A673 (cell line): ENCODE results near the gene CCSER1. TPM values are rescaled to one million over a fixed set of nuclear protein-coding genes. Genes with fewer than 3 reads are reported as not detected.

Source experiments
- BruUV-seq: library from RNA; stranded (reverse); fragments of 400-500 nt; replicated peaks from 2 replicates; lab custom pipeline; 2021; lab: Mats Ljungman, UMichigan
- CTCF ChIA-PET: fragments of 300-600 bp; sonication (Branson Sonifier 250); formaldehyde crosslinking; loops from one replicate; lab custom pipeline; 2022; ENCODE audit warnings: antibody characterized with exemption; lab: Charles Lee
- POLR2A ChIA-PET: fragments of 300-600 bp; sonication (Branson Sonifier 250); formaldehyde crosslinking; loops from one replicate; lab custom pipeline; 2022; ENCODE audit warnings: antibody characterized with exemption; ENCODE audit not compliant: low non-redundant PET; lab: Charles Lee
- DNase-seq: peaks from one replicate; pipeline ENCODE4 v3.0.0-alpha.2; 2015; ENCODE audit warnings: low spot score
- H3K27ac ChIP-seq: fragments of 200-600 bp; sonication (generic); 2 replicates; pipeline ENCODE4 v1.5.1; 2016; ENCODE audit warnings: mixed run types, low read depth, mild to moderate bottlenecking, mixed read lengths, antibody characterized with exemption, low read length; ENCODE audit not compliant: poor library complexity, severe bottlenecking
- H3K27me3 ChIP-seq: fragments of 200-600 bp; sonication (generic); replicated peaks from 2 replicates; pipeline ENCODE4 v1.6.1; 2017; ENCODE audit warnings: mixed run types, low read depth, mild to moderate bottlenecking, mixed read lengths, antibody characterized with exemption, low read length; ENCODE audit not compliant: insufficient read depth, poor library complexity
- H3K36me3 ChIP-seq: fragments of 200-600 bp; sonication (generic); 2 replicates; pipeline ENCODE4 v1.6.1; 2016; ENCODE audit warnings: mixed run types, mild to moderate bottlenecking, mixed read lengths, antibody characterized with exemption, low read length; ENCODE audit not compliant: insufficient read depth, poor library complexity, severe bottlenecking
- H3K4me1 ChIP-seq: fragments of 200-600 bp; sonication (generic); 2 replicates; pipeline ENCODE4 v1.6.1; 2017; ENCODE audit warnings: mixed run types, mild to moderate bottlenecking, mixed read lengths, antibody characterized with exemption, low read length; ENCODE audit not compliant: insufficient read depth, poor library complexity, severe bottlenecking
- H3K4me3 ChIP-seq: fragments of 200-600 bp; sonication (generic); 2 replicates; pipeline ENCODE4 v1.5.1; 2016; ENCODE audit warnings: low read depth, mixed run types, mild to moderate bottlenecking, mixed read lengths, low read length; ENCODE audit not compliant: poor library complexity, severe bottlenecking
- H3K9me3 ChIP-seq: fragments of 200-600 bp; sonication (generic); 2 replicates; pipeline ENCODE4 v1.6.1; 2016; ENCODE audit warnings: mixed run types, low read depth, mild to moderate bottlenecking, mixed read lengths, antibody characterized with exemption, low read length; ENCODE audit not compliant: poor library complexity, severe bottlenecking
- CTCF ChIP-seq: fragments of 300-800, 200-600 bp; sonication (generic); conservative IDR thresholded peaks from 2 replicates; pipeline ENCODE4 v1.5.1; 2017; ENCODE audit warnings: low read depth, mild to moderate bottlenecking, antibody characterized with exemption, low read length, moderate library complexity, mixed read lengths
- EZH2 ChIP-seq: fragments of 200-600 bp; sonication (generic); IDR thresholded peaks from 2 replicates; pipeline ENCODE4 v1.6.1; 2017; ENCODE audit warnings: borderline replicate concordance, low read depth, mild to moderate bottlenecking, mixed read lengths, antibody characterized with exemption, low read length; ENCODE audit not compliant: poor library complexity, severe bottlenecking
- intact Hi-C: fragments of 100-400 bp; cut with micrococcal nuclease; formaldehyde crosslinking; loops from one replicate; pipeline ENCODE4 v1.10.0; 2022; ENCODE audit not compliant: unreplicated experiment
- total RNA-seq: library from RNA; stranded (reverse); gene quantifications from 2 replicates; pipeline ENCODE4 v1.2.3, GENCODE V29; 2021

CCSER1 gene
- total RNA-seq, 1 experiment from 2014 or later: not detected

- Histone ChIP-seq H3K27me3 (no peaks in the 10 kb centered on the region), H3K4me3 (no peak overlapping the region), H3K27ac (no peak overlapping the region), H3K4me1 (no peaks in the 10 kb centered on the region), H3K9me3 (no peaks in the 10 kb centered on the region), H3K36me3 (no peaks in the 10 kb centered on the region)
- BruUV-seq: no TSS peak
- TF ChIP-seq EZH2 (no peak), CTCF (no peak)
- DNase-seq: no peak
- POLR2A ChIA-PET: no interaction called here
- intact Hi-C loops: no loop called here
- CTCF ChIA-PET: no interaction called here
These were observed 47.4 kb downstream of the CCSER1 start for GRCh38 chr4:90174621-90175023.

- CTCF ChIA-PET: no interaction called here
- no peak for DNase-seq
- Histone ChIP-seq H3K9me3 (no peaks in the 10 kb centered on the region), H3K27me3 (no peaks in the 10 kb centered on the region), H3K27ac (no peak overlapping the region), H3K36me3 (no peaks in the 10 kb centered on the region), H3K4me1 (no peaks in the 10 kb centered on the region), H3K4me3 (no peak overlapping the region)
- POLR2A ChIA-PET: no interaction called here
- no TSS peak for BruUV-seq
- intact Hi-C loops: no loop called here
- TF ChIP-seq EZH2 (no peak), CTCF (no peak)
These were observed 54.5 kb downstream of the CCSER1 start for GRCh38 chr4:90181644-90182043.

- no peak overlapping the region for H3K27ac ChIP-seq
- H3K4me1 ChIP-seq: no peaks in the 10 kb centered on the region
- no peaks in the 10 kb centered on the region for H3K36me3 ChIP-seq
- intact Hi-C loops: no loop called here
- H3K4me3 ChIP-seq: no peak overlapping the region
- ChIA-PET CTCF (no interaction called here), POLR2A (no interaction called here)
- TF ChIP-seq EZH2: no peak
- TF ChIP-seq CTCF: no peak
- no peaks in the 10 kb centered on the region for H3K9me3 ChIP-seq
- H3K27me3 ChIP-seq: no peaks in the 10 kb centered on the region
- no peak for DNase-seq
- no TSS peak for BruUV-seq
These were observed 56.1 kb downstream of the CCSER1 start for GRCh38 chr4:90183254-90183653.
